IgD-negative memory B cell (primary cell): Measurements from ENCODE around the gene USP26. TPM values are rescaled to one million over a fixed set of nuclear protein-coding genes. Genes with fewer than 3 reads are reported as not detected.
"Not testable (repeated sequence)": the region's sequence is repeated elsewhere in the genome, so short reads cannot be mapped to it uniquely, and the experiment has no call there.

Source experiments
- H3K27ac Mint-ChIP-seq, 3 donors: one replicate each; pipeline ENCODE4 v1.8.0; 2020 to 2022; ENCODE audit warnings: mild to moderate bottlenecking in 3 of 3, mixed read lengths in 3 of 3, moderate library complexity in 1 of 3
- H3K27me3 Mint-ChIP-seq: one replicate; pipeline ENCODE4 v1.8.0; 2021; ENCODE audit warnings: mixed read lengths
- H3K36me3 Mint-ChIP-seq: one replicate; pipeline ENCODE4 v1.8.0; 2020; ENCODE audit warnings: mild to moderate bottlenecking, mixed read lengths
- H3K4me1 Mint-ChIP-seq, 3 donors: one replicate each; pipeline ENCODE4 v1.8.0; 2020 to 2022; ENCODE audit warnings: mixed read lengths in 3 of 3, mild to moderate bottlenecking in 1 of 3
- H3K4me3 Mint-ChIP-seq, 4 donors: one replicate each; pipeline ENCODE4 v1.8.0; 2020 to 2022; ENCODE audit warnings: mild to moderate bottlenecking in 4 of 4, mixed read lengths in 4 of 4, moderate library complexity in 3 of 4
- H3K9me3 Mint-ChIP-seq, 3 donors: one replicate each; pipeline ENCODE4 v1.8.0; 2020 to 2021; ENCODE audit warnings: mixed read lengths in 3 of 3, mild to moderate bottlenecking in 1 of 3
- polyA plus RNA-seq: library from polyadenylated mRNA; unstranded; fragments of 300-500 nt; fragmentation: Illumina TruSeq; gene quantifications from one replicate; pipeline ENCODE4 v1.2.3, GENCODE V29; 2021

Gene USP26
- polyA plus RNA-seq, 1 donor from 2014 or later: not detected

- Mint-ChIP-seq H3K4me1 (no peaks in the 10 kb centered on the region), H3K4me3 (no peak overlapping the region), H3K27ac (no peak overlapping the region), H3K27me3 (no peaks in the 10 kb centered on the region), H3K36me3 (peaks cover 1% of the 10 kb centered on the region), H3K9me3 (no peaks in the 10 kb centered on the region)
Observed at GRCh38 chrX:133053861-133054598, 42.9 kb downstream of the USP26 start.

GRCh38 chrX:133048751-133049150, 48.2 kb downstream of the USP26 start:
- Mint-ChIP-seq H3K4me1 (no peaks in the 10 kb centered on the region), H3K27me3 (peaks cover 5% of the 10 kb centered on the region), H3K4me3 (no peak overlapping the region), H3K9me3 (peaks cover 0 to 3% (median 0%) of the 10 kb centered on the region in 3 donors), H3K27ac (peak overlapping the region in 1 of 3 donors; percentile 43), H3K36me3 (no peaks in the 10 kb centered on the region)

DNA sequence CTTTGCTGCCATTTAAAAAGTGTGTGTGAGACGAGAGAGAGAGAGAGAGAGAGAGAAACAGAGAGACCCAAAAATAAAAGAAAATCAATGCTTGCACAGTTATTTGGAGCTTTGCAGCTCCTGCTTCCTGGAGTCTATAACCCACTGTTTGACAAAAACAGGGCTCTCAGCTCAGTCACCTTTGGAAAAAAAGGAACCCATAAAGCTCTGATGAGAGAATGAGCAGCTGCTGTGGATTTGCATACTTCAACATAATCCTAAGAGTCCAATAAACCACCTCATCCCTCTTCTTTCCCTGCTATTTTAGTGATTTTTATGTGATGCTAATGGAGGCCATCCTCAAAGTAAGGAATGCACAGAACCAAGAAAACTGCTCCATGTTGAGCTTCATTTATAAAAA, 50.3 kb downstream of the USP26 start:
- no peaks in the 10 kb centered on the region for H3K4me1 Mint-ChIP-seq
- no peaks in the 10 kb centered on the region for H3K36me3 Mint-ChIP-seq
- H3K27me3 Mint-ChIP-seq: peaks cover 5% of the 10 kb centered on the region
- H3K4me3 Mint-ChIP-seq: no peak overlapping the region
- peaks cover 0 to 3% (median 0%) of the 10 kb centered on the region in 3 donors for H3K9me3 Mint-ChIP-seq
- no peak overlapping the region for H3K27ac Mint-ChIP-seq

DNA sequence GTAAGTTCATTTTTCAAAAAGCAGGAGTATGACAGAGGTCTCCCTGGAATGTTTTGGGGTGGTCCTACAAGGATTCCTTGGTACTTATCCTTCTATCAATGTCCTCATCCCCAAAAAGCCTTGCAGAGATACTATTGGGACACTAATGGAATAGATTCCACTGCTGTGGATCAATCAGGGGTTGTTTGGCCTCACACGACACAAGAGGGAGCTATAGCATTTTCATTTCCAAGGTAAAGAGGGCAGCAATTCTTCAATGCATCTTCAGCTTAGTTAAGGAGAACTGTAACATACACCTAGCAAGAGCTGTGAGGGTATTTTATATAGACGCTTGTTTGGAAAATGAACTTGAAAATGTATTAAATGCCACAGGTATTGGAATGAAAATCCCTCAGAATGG, 50.9 kb downstream of the USP26 start:
- peaks cover 0 to 3% (median 0%) of the 10 kb centered on the region in 3 donors for H3K9me3 Mint-ChIP-seq
- H3K4me1 Mint-ChIP-seq: no peaks in the 10 kb centered on the region
- no peaks in the 10 kb centered on the region for H3K36me3 Mint-ChIP-seq
- H3K27me3 Mint-ChIP-seq: peaks cover 5% of the 10 kb centered on the region
- H3K27ac Mint-ChIP-seq: no peak overlapping the region
- no peak overlapping the region for H3K4me3 Mint-ChIP-seq

GRCh38 chrX:133044145-133044786, 52.6 kb downstream of the USP26 start:
- not testable (repeated sequence) for H3K36me3 Mint-ChIP-seq, H3K27ac Mint-ChIP-seq, H3K4me1 Mint-ChIP-seq, H3K27me3 Mint-ChIP-seq, H3K4me3 Mint-ChIP-seq, H3K9me3 Mint-ChIP-seq

DNA sequence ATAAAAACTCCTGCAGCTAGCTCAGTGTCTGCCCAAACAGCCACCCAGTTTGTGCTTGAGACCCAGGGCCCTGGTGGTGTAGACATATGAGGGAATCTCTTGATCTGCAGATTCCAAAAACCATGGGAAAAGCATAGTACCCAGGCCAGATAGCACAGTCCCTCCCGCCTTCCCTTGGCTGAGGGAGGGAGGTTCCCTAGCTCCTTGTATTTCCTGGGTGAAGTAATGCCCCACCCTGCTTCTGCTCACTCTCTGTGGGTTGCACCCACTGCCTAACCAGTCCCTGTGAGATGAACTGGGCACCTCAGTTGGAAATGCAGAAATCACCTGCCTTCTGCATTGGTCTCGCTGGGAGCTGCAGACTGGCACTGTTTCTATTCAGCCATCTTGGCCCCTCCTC, 54.6 kb downstream of the USP26 start:
- H3K4me3 Mint-ChIP-seq: no peak overlapping the region
- H3K9me3 Mint-ChIP-seq: peaks cover 5 to 9% (median 7%) of the 10 kb centered on the region in 3 donors
- H3K36me3 Mint-ChIP-seq: no peaks in the 10 kb centered on the region
- H3K27me3 Mint-ChIP-seq: no peaks in the 10 kb centered on the region
- H3K4me1 Mint-ChIP-seq: no peaks in the 10 kb centered on the region
- H3K27ac Mint-ChIP-seq: no peak overlapping the region

DNA sequence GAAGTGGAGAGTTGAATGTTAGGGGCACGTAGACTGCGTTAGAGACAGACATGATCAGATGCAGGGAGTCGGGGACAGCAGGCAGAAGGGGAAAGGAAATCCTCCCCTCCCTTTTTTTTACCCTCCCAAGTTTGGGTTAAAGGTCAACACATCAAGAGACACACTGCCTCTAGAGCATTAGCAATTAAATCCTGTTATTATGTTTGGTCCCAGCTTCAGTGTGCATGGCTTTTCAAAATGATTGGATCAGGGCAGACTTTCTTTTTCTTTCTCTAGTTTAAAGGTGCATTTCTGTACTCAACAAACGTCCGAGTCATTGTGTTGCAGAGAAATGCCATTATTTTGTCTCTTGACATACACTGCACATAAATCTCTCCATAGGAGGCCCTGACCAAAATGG, 63.9 kb downstream of the USP26 start:
- Mint-ChIP-seq H3K27ac (no peak overlapping the region), H3K4me3 (no peak overlapping the region), H3K36me3 (no peaks in the 10 kb centered on the region), H3K27me3 (no peaks in the 10 kb centered on the region), H3K4me1 (no peaks in the 10 kb centered on the region), H3K9me3 (peaks cover 2 to 6% (median 2%) of the 10 kb centered on the region in 3 donors)

DNA sequence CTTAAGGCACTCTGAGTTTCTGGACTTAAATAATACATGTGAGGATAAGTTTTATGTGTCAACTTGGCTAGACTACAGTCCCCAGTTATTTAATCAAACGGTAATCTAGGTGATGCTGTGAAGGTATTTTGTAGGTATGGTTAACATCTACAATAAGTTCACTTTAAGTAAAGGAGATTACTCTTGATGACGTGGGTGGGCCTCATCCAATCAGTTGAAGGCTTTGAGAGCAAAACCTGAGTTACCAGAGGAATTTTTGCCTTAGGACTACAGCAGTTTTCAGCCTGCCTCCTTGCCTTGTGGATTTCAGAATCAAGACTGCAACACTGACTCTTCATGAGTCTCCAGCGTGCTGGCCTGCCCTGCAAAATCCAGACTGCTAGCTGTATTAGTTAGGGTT, 78.7 kb downstream of the USP26 start:
- Mint-ChIP-seq H3K36me3 (no peaks in the 10 kb centered on the region), H3K27me3 (no peaks in the 10 kb centered on the region), H3K9me3 (peaks cover 0 to 3% (median 0%) of the 10 kb centered on the region in 3 donors), H3K27ac (no peak overlapping the region), H3K4me3 (no peak overlapping the region), H3K4me1 (no peaks in the 10 kb centered on the region)

DNA sequence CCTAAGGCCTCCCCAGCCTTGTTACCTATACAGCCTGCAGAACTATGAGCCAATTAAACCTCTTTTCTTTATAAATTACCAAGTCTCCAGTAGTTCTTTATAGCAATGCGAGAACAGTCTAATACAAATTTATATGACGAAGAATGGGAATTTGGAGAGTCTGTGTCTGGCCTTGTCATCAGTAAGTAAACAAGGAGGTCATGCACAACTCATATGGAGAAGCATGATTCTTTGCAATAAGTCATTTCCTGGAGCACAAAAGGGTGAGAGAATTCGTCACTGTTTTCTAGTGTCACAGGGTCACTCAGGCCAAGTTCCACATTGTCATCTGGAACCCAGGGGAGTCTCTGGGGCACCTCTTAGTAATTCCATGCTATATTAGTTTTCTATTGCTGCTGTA, 89.5 kb downstream of the USP26 start:
- Mint-ChIP-seq H3K4me1 (no peaks in the 10 kb centered on the region), H3K4me3 (no peak overlapping the region), H3K27me3 (no peaks in the 10 kb centered on the region), H3K36me3 (no peaks in the 10 kb centered on the region), H3K9me3 (peaks cover 0 to 4% (median 0%) of the 10 kb centered on the region in 3 donors), H3K27ac (no peak overlapping the region)

DNA sequence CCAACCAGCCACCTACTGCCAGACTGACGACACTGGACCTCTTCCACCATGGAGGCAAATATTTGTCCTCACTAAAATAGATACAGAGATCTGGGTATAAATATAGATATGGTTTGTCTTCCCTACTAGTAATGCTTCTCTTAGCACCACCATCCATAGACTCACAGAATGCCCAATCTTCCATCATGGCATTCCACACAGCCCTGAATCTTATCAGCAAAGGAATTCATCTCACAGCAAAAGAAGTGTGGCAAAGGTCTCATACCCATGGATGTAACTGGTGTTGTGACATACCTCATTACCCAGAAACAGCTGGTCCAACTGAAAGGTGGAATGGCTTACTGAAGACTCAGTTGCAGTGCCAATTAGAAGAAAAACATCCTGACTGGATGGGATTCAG, 91.3 kb downstream of the USP26 start:
- H3K9me3 Mint-ChIP-seq: peaks cover 0 to 4% (median 2%) of the 10 kb centered on the region in 3 donors
- H3K4me3 Mint-ChIP-seq: no peak overlapping the region
- no peaks in the 10 kb centered on the region for H3K36me3 Mint-ChIP-seq
- H3K4me1 Mint-ChIP-seq: no peaks in the 10 kb centered on the region
- no peak overlapping the region for H3K27ac Mint-ChIP-seq
- H3K27me3 Mint-ChIP-seq: peaks cover 2% of the 10 kb centered on the region

DNA sequence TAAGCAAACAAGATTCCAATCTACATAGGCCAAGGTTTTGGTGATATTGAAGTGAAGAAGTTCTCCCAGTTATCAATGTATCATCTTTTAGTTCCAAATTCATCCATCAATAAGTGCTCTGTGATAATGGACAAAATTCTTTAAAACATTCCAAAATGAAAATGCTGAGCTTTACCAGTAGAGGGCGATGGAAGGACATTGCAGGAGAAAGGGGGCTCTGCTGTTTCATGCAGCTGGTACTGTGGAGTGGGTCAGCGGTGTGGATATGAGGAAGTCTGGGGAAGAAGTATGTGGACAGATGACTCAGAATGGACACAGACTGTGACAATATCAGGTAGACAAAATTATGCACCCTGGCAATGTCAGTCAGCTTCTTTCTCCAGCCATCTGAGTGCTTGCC, 91.9 kb downstream of the USP26 start:
- H3K27ac Mint-ChIP-seq: no peak overlapping the region
- H3K9me3 Mint-ChIP-seq: peaks cover 0 to 4% (median 2%) of the 10 kb centered on the region in 3 donors
- no peak overlapping the region for H3K4me3 Mint-ChIP-seq
- no peaks in the 10 kb centered on the region for H3K4me1 Mint-ChIP-seq
- H3K36me3 Mint-ChIP-seq: no peaks in the 10 kb centered on the region
- H3K27me3 Mint-ChIP-seq: peaks cover 2% of the 10 kb centered on the region

GRCh38 chrX:132999209-132999608, 97.7 kb downstream of the USP26 start:
- Mint-ChIP-seq H3K36me3 (no peaks in the 10 kb centered on the region), H3K9me3 (peaks cover 0 to 2% (median 0%) of the 10 kb centered on the region in 3 donors), H3K4me3 (no peak overlapping the region), H3K27ac (no peak overlapping the region), H3K4me1 (no peaks in the 10 kb centered on the region), H3K27me3 (peaks cover 4% of the 10 kb centered on the region)

DNA sequence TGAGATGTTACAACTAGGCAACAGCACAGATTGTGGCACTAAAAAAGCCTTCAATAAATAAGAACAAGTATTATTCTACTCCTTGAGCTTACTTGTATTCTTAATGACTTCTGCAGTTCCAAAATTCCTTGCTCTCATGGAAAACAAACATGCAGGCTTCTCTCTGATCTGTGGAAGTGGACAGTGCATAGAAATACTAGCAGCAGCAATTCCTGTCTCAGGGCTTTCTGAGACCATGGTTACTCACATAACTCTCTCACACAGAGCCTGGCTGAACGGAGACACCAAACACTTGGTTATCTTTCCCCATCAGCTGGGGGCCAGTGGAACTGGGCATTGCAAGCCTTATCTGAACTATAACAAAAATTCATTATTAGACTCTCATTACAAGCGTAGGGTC, 106.1 kb downstream of the USP26 start:
- H3K27ac Mint-ChIP-seq: no peak overlapping the region
- peaks cover 6% of the 10 kb centered on the region for H3K27me3 Mint-ChIP-seq
- no peak overlapping the region for H3K4me3 Mint-ChIP-seq
- no peaks in the 10 kb centered on the region for H3K4me1 Mint-ChIP-seq
- no peaks in the 10 kb centered on the region for H3K36me3 Mint-ChIP-seq
- no peaks in the 10 kb centered on the region for H3K9me3 Mint-ChIP-seq

DNA sequence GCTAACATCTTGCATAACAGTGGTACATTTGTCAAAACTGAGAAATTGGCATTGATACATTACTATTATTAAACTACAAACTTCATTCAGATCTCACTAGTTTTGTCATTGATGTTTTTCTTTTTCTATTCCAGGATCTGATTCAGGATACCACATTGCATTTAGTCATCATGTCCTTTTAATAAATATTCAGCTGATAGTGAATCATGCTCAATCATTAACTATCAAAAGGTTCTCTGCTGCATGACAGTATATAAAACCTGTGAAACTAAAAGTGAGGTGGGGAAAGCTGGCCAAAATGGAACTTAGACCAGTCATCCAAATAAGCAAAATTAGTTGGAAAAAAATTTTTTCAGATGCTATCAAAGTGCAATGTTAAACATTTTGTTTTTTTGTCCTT, 110.4 kb downstream of the USP26 start:
- Mint-ChIP-seq H3K9me3 (no peaks in the 10 kb centered on the region), H3K27me3 (no peaks in the 10 kb centered on the region), H3K4me3 (no peak overlapping the region), H3K36me3 (no peaks in the 10 kb centered on the region), H3K4me1 (no peaks in the 10 kb centered on the region), H3K27ac (no peak overlapping the region)

DNA sequence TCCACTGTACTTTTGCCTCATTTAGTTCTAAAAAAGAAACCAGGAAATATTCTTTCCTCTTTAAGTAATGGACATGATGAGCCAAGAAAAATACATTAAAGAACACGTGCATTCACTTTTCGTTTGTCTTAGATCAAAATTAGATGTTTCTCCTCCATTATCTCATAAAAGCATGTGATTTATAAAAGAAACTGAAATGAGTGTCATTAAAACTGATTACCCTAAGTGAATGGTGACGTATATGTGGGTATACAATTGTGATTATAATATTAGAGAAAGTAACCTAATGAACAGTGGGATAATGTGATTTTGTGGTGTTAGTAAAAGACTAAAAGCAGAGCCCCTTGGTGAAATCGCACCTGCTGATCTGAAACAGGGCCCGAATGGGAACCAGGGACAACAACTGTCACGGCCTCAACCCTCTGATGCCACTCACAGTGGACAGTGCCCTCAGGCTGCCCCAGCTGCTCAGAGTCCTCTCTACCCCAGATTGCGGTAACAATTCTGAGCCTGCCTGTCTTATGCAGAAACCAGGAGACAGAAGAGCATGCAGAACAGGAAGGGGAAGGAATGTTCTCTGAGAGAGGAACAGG, 112.8 kb downstream of the USP26 start:
- Mint-ChIP-seq H3K27ac (no peak overlapping the region), H3K4me1 (no peaks in the 10 kb centered on the region), H3K4me3 (no peak overlapping the region), H3K9me3 (no peaks in the 10 kb centered on the region), H3K36me3 (no peaks in the 10 kb centered on the region), H3K27me3 (no peaks in the 10 kb centered on the region)

DNA sequence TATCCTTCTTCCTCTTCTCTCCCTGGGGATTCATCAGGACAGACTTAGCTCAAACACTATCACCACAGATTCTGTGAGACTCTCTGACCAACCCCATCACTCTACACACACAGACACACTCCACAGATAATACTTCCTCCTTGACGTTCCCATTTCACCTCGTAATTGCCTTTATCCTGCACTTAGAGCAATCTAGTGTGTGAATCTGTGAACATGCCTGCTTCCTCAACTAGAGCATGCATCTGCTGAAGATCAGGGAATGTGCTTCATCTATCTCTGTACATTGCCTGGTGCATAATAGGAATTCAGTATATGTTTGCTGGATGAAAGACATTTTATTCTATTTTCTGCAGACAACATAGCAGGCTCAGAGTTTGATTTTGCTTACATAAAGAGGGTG, 113.4 kb downstream of the USP26 start:
- no peak overlapping the region for H3K27ac Mint-ChIP-seq
- H3K4me3 Mint-ChIP-seq: no peak overlapping the region
- no peaks in the 10 kb centered on the region for H3K9me3 Mint-ChIP-seq
- H3K27me3 Mint-ChIP-seq: no peaks in the 10 kb centered on the region
- no peaks in the 10 kb centered on the region for H3K36me3 Mint-ChIP-seq
- H3K4me1 Mint-ChIP-seq: no peaks in the 10 kb centered on the region
